Body of pancreas (tissue), 4 donors: Measurements from ENCODE around the gene ANKRD11. TPM values are rescaled to one million over a fixed set of nuclear protein-coding genes. Genes with fewer than 3 reads are reported as not detected.

Source experiments
- ATAC-seq: fragments of 150-250 bp; one replicate; pipeline ENCODE4 v1.9.1; 2016
- DNase-seq, 4 donors: peaks; one replicate each; pipeline ENCODE4 v3.0.0-alpha.2; 2019
- H3K27ac ChIP-seq, 4 donors: fragments of 200-600 bp; sonication (generic); 1 replicate in 3 of 4; 2 replicates in 1 of 4; pipeline versions ENCODE4 v1.5.1 to v1.6.1; 2016 to 2019; ENCODE audit warnings: mild to moderate bottlenecking in 1 of 4, mixed read lengths in 1 of 4, moderate library complexity in 1 of 4
- H3K27me3 ChIP-seq, 2 donors: fragments of 200-600 bp; sonication (generic); one replicate each; pipeline ENCODE4 v1.6.0; 2016; ENCODE audit warnings: mild to moderate bottlenecking in 1 of 2
- H3K36me3 ChIP-seq, 2 donors: fragments of 200-600 bp; sonication (generic); replicated peaks in 1 of 2; 2 replicates each; pipeline ENCODE4 v1.5.1; 2016; ENCODE audit warnings: low read depth in 2 of 2; ENCODE audit not compliant: insufficient read depth in 1 of 2
- H3K4me1 ChIP-seq: fragments of 200-600 bp; sonication (generic); one replicate; pipeline ENCODE4 v1.6.0; 2016
- H3K4me3 ChIP-seq, 2 donors: fragments of 200-600 bp; sonication (generic); 1 replicate in 1 of 2; 2 replicates in 1 of 2; pipeline ENCODE4 v1.5.1; 2016 to 2019
- H3K9me3 ChIP-seq, 3 donors: fragments of 200-600 bp; sonication (generic); 1 replicate in 2 of 3; 2 replicates in 1 of 3; pipeline ENCODE4 v1.5.1; 2016
- POLR2A ChIP-seq, 3 donors: fragments of 450-650 bp; IDR thresholded peaks; one replicate each; pipeline ENCODE4 v1.6.1; 2016; ENCODE audit warnings: antibody characterized with exemption in 3 of 3, mild to moderate bottlenecking in 2 of 3
- WGBS, 2 donors: methylation state at CpG; one replicate each; pipeline ENCODE4 v1.1.5; 2017; 5-methylcytosine and 5-hydroxymethylcytosine counted together
- intact Hi-C: fragments of 100-400 bp; cut with DNase I; formaldehyde crosslinking; loops from one replicate; pipeline ENCODE4 v1.15.1; 2023
- total RNA-seq, 2 donors: library from RNA; depleted of rRNA; stranded (reverse); fragments of >200 nt; gene quantifications; one replicate each; pipeline ENCODE4 v1.1.0, GENCODE V29; 2016
- TF ChIP-seq, protein P1 (sequence below), 7 experiments: fragments of 450-650 bp in 4 of 7; fragments of 200-600 bp in 3 of 7; sonication (generic) in 3 of 7; IDR thresholded peaks; one replicate each; pipeline ENCODE4 v1.5.1; 2016 to 2019; ENCODE audit warnings: antibody characterized with exemption in 7 of 7

The ANKRD11 gene
- total RNA-seq, 2 donors from 2014 or later = 52.1 to 97.9 TPM

DNA sequence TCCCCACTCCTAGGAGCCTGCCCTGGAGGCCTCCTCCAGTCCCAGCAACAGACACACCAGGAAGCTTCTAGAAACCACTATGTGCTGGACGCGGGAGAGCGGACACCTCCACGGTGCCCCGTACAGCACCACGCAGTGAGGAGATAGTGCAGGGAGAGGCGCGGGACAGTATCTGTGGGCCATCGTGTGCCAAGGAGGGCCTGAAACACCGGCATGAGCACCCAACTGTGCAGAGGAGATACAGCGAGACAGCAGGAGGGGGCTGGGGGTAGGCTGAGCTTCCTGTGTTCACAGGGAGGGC is 215.1 kb downstream of the ANKRD11 start:
- ATAC-seq (no peak), DNase-seq (no peak)
- H3K27ac ChIP-seq = no peak overlapping the region
- no peaks in the 10 kb centered on the region for H3K27me3 ChIP-seq
- peaks cover 0 to 16% of the 10 kb centered on the region in 2 donors for H3K36me3 ChIP-seq
- 89 to 100% methylated on average over 2 to 11 of the region's 11 CpGs for WGBS, 2 donors
- no peak for TF ChIP-seq POLR2A (IDR thresholded peaks at IDR 0.05)
- TF ChIP-seq, protein P1, sequence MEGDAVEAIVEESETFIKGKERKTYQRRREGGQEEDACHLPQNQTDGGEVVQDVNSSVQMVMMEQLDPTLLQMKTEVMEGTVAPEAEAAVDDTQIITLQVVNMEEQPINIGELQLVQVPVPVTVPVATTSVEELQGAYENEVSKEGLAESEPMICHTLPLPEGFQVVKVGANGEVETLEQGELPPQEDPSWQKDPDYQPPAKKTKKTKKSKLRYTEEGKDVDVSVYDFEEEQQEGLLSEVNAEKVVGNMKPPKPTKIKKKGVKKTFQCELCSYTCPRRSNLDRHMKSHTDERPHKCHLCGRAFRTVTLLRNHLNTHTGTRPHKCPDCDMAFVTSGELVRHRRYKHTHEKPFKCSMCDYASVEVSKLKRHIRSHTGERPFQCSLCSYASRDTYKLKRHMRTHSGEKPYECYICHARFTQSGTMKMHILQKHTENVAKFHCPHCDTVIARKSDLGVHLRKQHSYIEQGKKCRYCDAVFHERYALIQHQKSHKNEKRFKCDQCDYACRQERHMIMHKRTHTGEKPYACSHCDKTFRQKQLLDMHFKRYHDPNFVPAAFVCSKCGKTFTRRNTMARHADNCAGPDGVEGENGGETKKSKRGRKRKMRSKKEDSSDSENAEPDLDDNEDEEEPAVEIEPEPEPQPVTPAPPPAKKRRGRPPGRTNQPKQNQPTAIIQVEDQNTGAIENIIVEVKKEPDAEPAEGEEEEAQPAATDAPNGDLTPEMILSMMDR (IDR thresholded peaks at IDR 0.05) = no peak
- H3K4me3 ChIP-seq = no peak overlapping the region
- intact Hi-C loops = no loop called here
- no peaks in the 10 kb centered on the region for H3K9me3 ChIP-seq
- no peaks in the 10 kb centered on the region for H3K4me1 ChIP-seq

- intact Hi-C loops = no loop called here
- peaks cover 0 to 21% of the 10 kb centered on the region in 2 donors for H3K36me3 ChIP-seq
- no peaks in the 10 kb centered on the region for H3K9me3 ChIP-seq
- no peaks in the 10 kb centered on the region for H3K4me1 ChIP-seq
- no peak overlapping the region for H3K27ac ChIP-seq
- DNase-seq (no peak), ATAC-seq (no peak)
- H3K4me3 ChIP-seq = no peak overlapping the region
- 94 to 97% methylated on average over 11 to 26 of the region's 30 CpGs for WGBS, 2 donors
- H3K27me3 ChIP-seq = no peaks in the 10 kb centered on the region
- TF ChIP-seq, protein P1 (IDR thresholded peaks at IDR 0.05) = no peak
- TF ChIP-seq POLR2A (IDR thresholded peaks at IDR 0.05) = no peak
These were observed 215.6 kb downstream of the ANKRD11 start for GRCh38 chr16:89274561-89275283.

DNA sequence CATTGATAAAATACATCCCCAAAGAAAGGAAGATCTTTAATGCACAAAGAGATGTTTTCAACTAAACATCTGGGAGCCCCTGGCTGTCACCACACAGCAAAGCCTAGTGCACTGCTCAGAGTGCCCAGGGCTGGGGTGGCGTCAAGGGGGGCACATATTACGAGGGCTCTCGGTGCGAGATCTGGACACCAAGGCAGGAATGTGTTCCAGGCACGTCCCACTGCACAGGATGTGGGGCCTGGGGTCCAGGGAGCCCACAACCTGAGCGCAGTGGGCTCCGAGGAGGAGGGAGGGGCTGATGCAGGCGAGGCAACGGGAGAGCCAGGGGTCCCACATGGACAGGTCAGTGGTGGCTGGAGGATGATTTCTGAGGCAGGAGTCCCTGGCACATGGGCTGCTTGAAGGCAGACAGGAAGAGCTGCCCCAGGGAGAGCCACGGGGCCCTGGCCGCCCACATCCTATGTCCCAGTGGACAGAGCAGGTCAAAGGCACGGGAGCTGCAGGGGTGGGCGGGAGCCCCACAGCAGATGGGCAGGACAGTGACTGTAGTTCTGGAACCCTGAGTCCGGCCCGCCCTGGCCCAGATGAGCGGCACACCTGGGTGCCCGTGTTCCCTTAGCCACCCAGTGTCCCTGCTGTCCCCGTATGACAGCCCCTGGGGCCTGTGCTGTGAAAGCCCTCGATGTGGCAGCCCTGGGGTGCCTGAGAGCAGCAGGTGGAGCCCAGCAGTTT is 216.5 kb downstream of the ANKRD11 start:
- Histone ChIP-seq H3K27ac (no peak overlapping the region), H3K27me3 (no peaks in the 10 kb centered on the region), H3K9me3 (no peaks in the 10 kb centered on the region), H3K4me1 (no peaks in the 10 kb centered on the region), H3K4me3 (no peak overlapping the region), H3K36me3 (peaks cover 0 to 25% of the 10 kb centered on the region in 2 donors)
- intact Hi-C loops = no loop called here
- ATAC-seq (no peak), DNase-seq (no peak)
- WGBS, 2 donors = 85 to 97% methylated on average over 12 to 19 of the region's 19 CpGs
- TF ChIP-seq, protein P1 (IDR thresholded peaks at IDR 0.05) = no peak
- no peak for TF ChIP-seq POLR2A (IDR thresholded peaks at IDR 0.05)

DNA sequence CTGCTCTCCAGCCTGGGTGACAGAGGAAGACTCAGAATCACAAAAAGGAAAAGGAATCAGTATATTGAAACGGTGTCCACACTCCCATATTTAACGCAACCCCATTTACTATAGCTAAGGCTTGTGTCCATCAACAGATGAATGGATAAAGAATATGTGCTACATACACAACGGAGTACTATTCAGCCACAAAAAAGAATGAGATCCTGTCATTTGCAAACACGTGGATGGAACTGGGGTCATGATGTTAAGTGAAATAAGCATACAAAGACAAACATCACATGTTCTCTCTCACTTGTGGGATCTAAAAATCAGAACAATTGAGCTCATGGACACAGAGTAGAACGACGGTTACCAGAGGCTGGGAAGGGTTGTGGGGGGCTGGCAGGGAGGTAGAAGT is 217.7 kb downstream of the ANKRD11 start:
- no peaks in the 10 kb centered on the region for H3K4me1 ChIP-seq
- DNase-seq = no peak
- H3K27me3 ChIP-seq = no peaks in the 10 kb centered on the region
- ATAC-seq = no peak
- H3K27ac ChIP-seq = no peak overlapping the region
- TF ChIP-seq, protein P1 (IDR thresholded peaks at IDR 0.05) = no peak
- no peak for TF ChIP-seq POLR2A (IDR thresholded peaks at IDR 0.05)
- 96 to 97% methylated on average over 6 of the region's 6 CpGs for WGBS, 2 donors
- H3K36me3 ChIP-seq = peaks cover 0 to 25% of the 10 kb centered on the region in 2 donors
- intact Hi-C loops = no loop called here
- H3K4me3 ChIP-seq = no peak overlapping the region
- H3K9me3 ChIP-seq = no peaks in the 10 kb centered on the region
